A549 (cell line): ENCODE data around the gene GABRD. TPM values are rescaled to one million over a fixed set of nuclear protein-coding genes. Genes with fewer than 3 reads are reported as not detected.

Experiments used
- ATAC-seq, 2 experiments: fragments of 200-7000 bp in 1 of 2; fragments of >200 bp in 1 of 2; cut with Nextera tagmentation in 1 of 2; cut with Tn5 transposase in 1 of 2; 3 replicates each; pipeline versions ENCODE4 v1.8.0 to v1.9.1; 2018 to 2020; ENCODE audit warnings: mild to moderate bottlenecking in 1 of 2, moderate library complexity in 1 of 2
- CTCF ChIA-PET: fragments of 300-600 bp; sonication (Branson Sonifier 250); formaldehyde crosslinking; extraction: SDS; loops from one replicate; lab custom pipeline; 2021; ENCODE audit warnings: antibody characterized with exemption, inconsistent platforms; lab: Yijun Ruan, JAX
- POLR2A ChIA-PET: fragments of 350-600 bp; formaldehyde crosslinking; extraction: SDS; loops from one replicate; lab custom pipeline; 2021; ENCODE audit warnings: antibody characterized with exemption, inconsistent platforms; lab: Yijun Ruan, JAX
- DNase-seq, 2 experiments: peaks; one replicate each; pipeline versions ENCODE4 v3.0.0 to v3.0.0-alpha.2; 2011 to 2016; ENCODE audit warnings: low read depth in 1 of 2, low spot score in 1 of 2
- FAIRE-seq: peaks from 2 replicates; lab custom pipeline; 2011; peaks lifted over from hg19 to GRCh38; lab: Jason Lieb, UNC
- H3K27ac ChIP-seq, 2 experiments: fragments of >200 bp; sonication (Bioruptor Twin); formaldehyde crosslinking; 3 replicates each; pipeline ENCODE4 v1.5.1; 2016 to 2017
- H3K4me1 ChIP-seq: fragments of >200 bp; sonication (Bioruptor Twin); formaldehyde crosslinking; 3 replicates; pipeline ENCODE4 v1.6.1; 2016
- H3K4me2 ChIP-seq: fragments of >200 bp; sonication (Bioruptor Twin); formaldehyde crosslinking; 3 replicates; pipeline ENCODE4 v1.6.1; 2016
- H3K4me3 ChIP-seq: fragments of >200 bp; sonication (Bioruptor Twin); formaldehyde crosslinking; 3 replicates; pipeline ENCODE4 v1.5.1; 2016
- H3K9me3 ChIP-seq: fragments of >200 bp; sonication (Bioruptor Twin); formaldehyde crosslinking; 3 replicates; pipeline ENCODE4 v1.6.1; 2016
- BCL3 ChIP-seq: fragments of >200 bp; sonication (Bioruptor Twin); formaldehyde crosslinking; IDR thresholded peaks from 3 replicates; pipeline ENCODE4 v1.6.1; 2016
- BHLHE40 ChIP-seq: IDR thresholded peaks from 2 replicates; pipeline ENCODE4 v1.6.1; 2012; ENCODE audit warnings: low read depth, low read length, inconsistent platforms
- CBX2 ChIP-seq: fragments of 200-600 bp; sonication (generic); IDR thresholded peaks from 2 replicates; pipeline ENCODE4 v1.6.1; 2016; ENCODE audit warnings: low read depth, mild to moderate bottlenecking, borderline replicate concordance
- CBX8 ChIP-seq: fragments of 200-600 bp; sonication (generic); IDR thresholded peaks from 2 replicates; pipeline ENCODE4 v1.6.1; 2016
- CEBPB ChIP-seq, 2 experiments: fragments of >200 bp in 1 of 2; sonication (Bioruptor Twin) in 1 of 2; formaldehyde crosslinking in 1 of 2; IDR thresholded peaks; 2 replicates each; pipeline ENCODE4 v1.6.1; 2012 to 2016
- CHD2 ChIP-seq: fragments of 150-350 bp; IDR thresholded peaks from 2 replicates; pipeline ENCODE4 v1.6.1; 2014; ENCODE audit warnings: low read length; ENCODE audit not compliant: partially characterized antibody
- ELK1 ChIP-seq: fragments of 150-350 bp; IDR thresholded peaks from 2 replicates; pipeline ENCODE4 v1.6.1; 2014; ENCODE audit warnings: low read depth, mild to moderate bottlenecking, low read length
- EP300 ChIP-seq, 2 experiments: fragments of >200 bp; sonication (Bioruptor Twin); formaldehyde crosslinking; IDR thresholded peaks; 2 replicates in 1 of 2; 3 replicates in 1 of 2; pipeline ENCODE4 v1.6.1; 2016 to 2017
- ESRRA ChIP-seq: fragments of 150-350 bp; IDR thresholded peaks from 2 replicates; pipeline ENCODE4 v1.6.1; 2014; ENCODE audit warnings: mild to moderate bottlenecking, low read length, borderline replicate concordance
- FOXS1 ChIP-seq: fragments of 250-450 bp; sonication (Bioruptor Pico); IDR thresholded peaks from 2 replicates; pipeline ENCODE4 v1.5.0; 2020; ENCODE audit warnings: mild to moderate bottlenecking, moderate library complexity
- GATA3 ChIP-seq: IDR thresholded peaks from 2 replicates; pipeline ENCODE4 v1.6.1; 2012; ENCODE audit warnings: borderline replicate concordance
- HES2 ChIP-seq: fragments of >200 bp; sonication (Bioruptor Twin); formaldehyde crosslinking; IDR thresholded peaks from 2 replicates; pipeline ENCODE4 v1.6.1; 2016
- HEYL ChIP-seq: fragments of 250-450 bp; sonication (Bioruptor Pico); IDR thresholded peaks from 2 replicates; pipeline ENCODE4 v1.8.0; 2021; ENCODE audit warnings: mild to moderate bottlenecking, moderate library complexity
- HMGXB4 ChIP-seq: fragments of 250-450 bp; sonication (Bioruptor Pico); IDR thresholded peaks from 2 replicates; pipeline ENCODE4 v1.5.0; 2021; ENCODE audit warnings: mild to moderate bottlenecking, moderate library complexity, borderline replicate concordance
- HOXB13 ChIP-seq: fragments of 250-450 bp; sonication (Bioruptor Pico); IDR thresholded peaks from 2 replicates; pipeline ENCODE4 v1.5.0; 2020; ENCODE audit warnings: low read depth, mild to moderate bottlenecking, moderate library complexity
- HOXB5 ChIP-seq: fragments of 250-450 bp; sonication (Bioruptor Pico); IDR thresholded peaks from 2 replicates; pipeline ENCODE4 v1.5.0; 2020; ENCODE audit warnings: mild to moderate bottlenecking, moderate library complexity
- JUN ChIP-seq, 2 experiments: fragments of >200 bp; sonication (Bioruptor Twin); formaldehyde crosslinking; IDR thresholded peaks; 2 replicates in 1 of 2; 3 replicates in 1 of 2; pipeline ENCODE4 v1.6.1; 2016 to 2017
- JUNB ChIP-seq: fragments of >200 bp; sonication (Bioruptor Twin); formaldehyde crosslinking; IDR thresholded peaks from 2 replicates; pipeline ENCODE4 v1.6.1; 2016
- MAFK ChIP-seq: fragments of 450-650 bp; IDR thresholded peaks from 2 replicates; pipeline ENCODE4 v1.6.1; 2014; ENCODE audit not compliant: partially characterized antibody
- MAZ ChIP-seq: fragments of 150-350 bp; IDR thresholded peaks from 2 replicates; pipeline ENCODE4 v1.6.1; 2014; ENCODE audit warnings: antibody characterized with exemption, low read depth, low read length, borderline replicate concordance
- MYC ChIP-seq: IDR thresholded peaks from 2 replicates; pipeline ENCODE4 v1.6.1; 2012; ENCODE audit warnings: mild to moderate bottlenecking, inconsistent platforms, low read length, improper control_type of control experiment, borderline replicate concordance
- PBX3 ChIP-seq: IDR thresholded peaks from 2 replicates; pipeline ENCODE4 v1.6.1; 2012
- POLR2AphosphoS2 ChIP-seq: conservative IDR thresholded peaks from 2 replicates; pipeline ENCODE4 v1.6.1; 2012; ENCODE audit warnings: low read length, improper control_type of control experiment, inconsistent platforms
- RNF2 ChIP-seq: fragments of 200-600 bp; sonication (generic); IDR thresholded peaks from 2 replicates; pipeline ENCODE4 v1.6.1; 2016; ENCODE audit warnings: low read depth, mild to moderate bottlenecking, antibody characterized with exemption, moderate library complexity, borderline replicate concordance
- SREBF2 ChIP-seq: fragments of 450-650 bp; IDR thresholded peaks from 2 replicates; pipeline ENCODE4 v1.6.1; 2014; ENCODE audit warnings: mild to moderate bottlenecking, moderate library complexity
- TFCP2L1 ChIP-seq: fragments of 250-450 bp; sonication (Bioruptor Pico); IDR thresholded peaks from 2 replicates; pipeline ENCODE4 v1.5.0; 2021; ENCODE audit warnings: mild to moderate bottlenecking
- TP53 ChIP-seq: fragments of 250-450 bp; sonication (Bioruptor Pico); IDR thresholded peaks from 2 replicates; pipeline ENCODE4 v1.5.0; 2021; ENCODE audit warnings: mild to moderate bottlenecking, moderate library complexity
- ZC3H11A ChIP-seq: fragments of 450-650 bp; IDR thresholded peaks from 2 replicates; pipeline ENCODE4 v1.6.1; 2014; ENCODE audit warnings: antibody characterized with exemption, mild to moderate bottlenecking
- ZNF302 ChIP-seq: fragments of 250-450 bp; sonication (Bioruptor Pico); IDR thresholded peaks from 2 replicates; pipeline ENCODE4 v1.9.0; 2021; ENCODE audit warnings: inconsistent platforms, mild to moderate bottlenecking, moderate library complexity
- ZSCAN20 ChIP-seq: fragments of 250-450 bp; sonication (Bioruptor Pico); IDR thresholded peaks from 2 replicates; pipeline ENCODE4 v1.8.0; 2022; ENCODE audit warnings: mild to moderate bottlenecking, moderate library complexity
- WGBS: methylation state at CpG from one replicate; pipeline ENCODE4 v1.1.6; 2017; ENCODE audit errors: missing lambda C conversion rate; 5-methylcytosine and 5-hydroxymethylcytosine counted together
- polyA plus RNA-seq, 4 experiments: library from polyadenylated mRNA; depleted of rRNA in 3 of 4; stranded (reverse); fragments of >200 nt; fragmentation: RNase III in 1 of 4; extraction: RNeasy Plus Mini Kit Qiagen cat#74134 plus additional on column Dnase treatment in 1 of 4; gene quantifications; 2 replicates in 3 of 4; 3 replicates in 1 of 4; pipeline ENCODE4 v1.2.3, GENCODE V29; 2011 to 2017

GABRD gene
- polyA plus RNA-seq, 2 of the 4 experiments (the other 2 are of a cell fraction): 0.12 to 0.52 TPM

GRCh38 chr1:2022063-2022770, 3.1 kb downstream of the GABRD start:
- ATAC-seq (no peak), DNase-seq (no peak), FAIRE-seq (no peak)
- H3K4me1 ChIP-seq: no peaks in the 10 kb centered on the region
- CTCF ChIA-PET: interaction anchor here (1.1 to 3.1 kb wide), 3 partner anchors 12 to 152 kb away, joined by 3 to 20 read pairs (median 3); no protein-coding TSS in a partner anchor
- WGBS: 43% methylated on average over 16 of the region's 21 CpGs
- H3K9me3 ChIP-seq: no peaks in the 10 kb centered on the region
- H3K4me2 ChIP-seq: no peak overlapping the region
- H3K27ac ChIP-seq: no peak overlapping the region
- POLR2A ChIA-PET: no interaction called here
- TF ChIP-seq RNF2 (no peak), ZC3H11A (no peak), HMGXB4 (CRISPR knock-in tag) (no peak), MAZ (no peak), FOXS1 (CRISPR knock-in tag) (no peak), CBX2 (no peak), HOXB13 (CRISPR knock-in tag) (no peak), ZSCAN20 (no peak), MAFK (no peak), CEBPB (IDR thresholded peaks at IDR 0.05) (no peak), CHD2 (no peak), ELK1 (no peak), MYC (no peak), GATA3 (no peak), POLR2AphosphoS2 (no peak), ZNF302 (no peak)
- H3K4me3 ChIP-seq: no peak overlapping the region

- DNase-seq: no peak
- POLR2A ChIA-PET: no interaction called here
- FAIRE-seq: no peak
- no peak for TF ChIP-seq EP300 (IDR thresholded peaks at IDR 0.05)
- no peak for TF ChIP-seq ZNF302
- TF ChIP-seq CBX8: no peak
- TF ChIP-seq TP53: no peak
- no peak for TF ChIP-seq BHLHE40
- TF ChIP-seq ZC3H11A: no peak
- TF ChIP-seq ESRRA: no peak
- no peak for TF ChIP-seq JUNB
- TF ChIP-seq SREBF2: no peak
- TF ChIP-seq TFCP2L1 (CRISPR knock-in tag): no peak
- TF ChIP-seq MAFK: no peak
- no peak for TF ChIP-seq HOXB5 (CRISPR knock-in tag)
- no peak for TF ChIP-seq CBX2
- TF ChIP-seq HEYL (CRISPR knock-in tag): no peak
- no peak for TF ChIP-seq PBX3
- no peak for TF ChIP-seq JUN (IDR thresholded peaks at IDR 0.05)
- no peak for TF ChIP-seq HES2
- TF ChIP-seq ZSCAN20: no peak
- no peak for TF ChIP-seq BCL3
- ATAC-seq: peak in 1 of 2 experiments; percentile 21; a peak in 2 of 6 replicates
- H3K4me1 ChIP-seq: no peaks in the 10 kb centered on the region
- no peaks in the 10 kb centered on the region for H3K9me3 ChIP-seq
- 73% methylated on average over 5 of the region's 9 CpGs for WGBS
- CTCF ChIA-PET: interaction anchor here (3.1 kb wide), 1 partner anchor 22 kb away, joined by 20 read pairs; no protein-coding TSS in a partner anchor
- no peak overlapping the region for H3K27ac ChIP-seq
- H3K4me2 ChIP-seq: no peak overlapping the region
- no peak overlapping the region for H3K4me3 ChIP-seq
Measured at GRCh38 chr1:2023187-2023586, 4.0 kb downstream of the GABRD start.
